ENCODE measurements around the gene SORCS2.

The SORCS2 gene

GRCh38 chr4:7457201-7458065 lies 265.1 kb downstream of the SORCS2 start:
- DNase-seq, result no peak
- Histone ChIP-seq H3K79me2 (ENCODE audit: insufficient read depth, low read length) (no peaks in the 10 kb centered on the region), H3K9me3 (ENCODE audit: insufficient read depth, low read length, severe bottlenecking) (no peaks in the 10 kb centered on the region), H3K36me3 (ENCODE audit: insufficient read depth, low read length) (no peaks in the 10 kb centered on the region), H3K27me3 (ENCODE audit: insufficient read depth, low read length, poor library complexity) (no peaks in the 10 kb centered on the region), H2AFZ (ENCODE audit: low read depth, low read length) (no peak overlapping the region), H3K4me3 (ENCODE audit: low read depth in 1 of 2, low read length in 2 of 2) (no peak overlapping the region), H3K4me2 (ENCODE audit: insufficient read depth, low read length) (no peak overlapping the region), H3K9ac (ENCODE audit: low read depth, low read length) (no peak overlapping the region), H3K4me1 (ENCODE audit: insufficient read depth, low read length) (no peaks in the 10 kb centered on the region), H4K20me1 (ENCODE audit: insufficient read depth, low read length) (no peaks in the 10 kb centered on the region; the same call in 1 of the 2 replicates), H3K27ac (ENCODE audit: low read length) (no peak overlapping the region)
- no peak for ATAC-seq (ENCODE audit: insufficient read depth, low read depth)
- TF ChIP-seq EZH2 (IDR thresholded peaks at IDR 0.05; ENCODE audit: borderline replicate concordance, low read depth, low read length, severe bottlenecking), result no peak

- TF ChIP-seq EZH2 (IDR thresholded peaks at IDR 0.05; ENCODE audit: borderline replicate concordance, low read depth, low read length, severe bottlenecking), result no peak
- no peak for TF ChIP-seq CTCF (IDR thresholded peaks at IDR 0.05; ENCODE audit: borderline replicate concordance, extremely low read depth, low read length, poor library complexity, severe bottlenecking)
- no peak overlapping the region for H2AFZ ChIP-seq (ENCODE audit: low read depth, low read length)
Observed at GRCh38 chr4:7458066-7458425, 265.7 kb downstream of the SORCS2 start.

GRCh38 chr4:7458477-7458876 lies 266.1 kb downstream of the SORCS2 start:
- no peaks in the 10 kb centered on the region for H3K36me3 ChIP-seq (ENCODE audit: insufficient read depth, low read length)
- no peak for ATAC-seq (ENCODE audit: insufficient read depth, low read depth)
- TF ChIP-seq CTCF (IDR thresholded peaks at IDR 0.05; ENCODE audit: borderline replicate concordance, extremely low read depth, low read length, poor library complexity, severe bottlenecking) (no peak), EZH2 (IDR thresholded peaks at IDR 0.05; ENCODE audit: borderline replicate concordance, low read depth, low read length, severe bottlenecking) (no peak)
- H3K4me1 ChIP-seq (ENCODE audit: insufficient read depth, low read length), result no peaks in the 10 kb centered on the region
- H4K20me1 ChIP-seq (ENCODE audit: insufficient read depth, low read length), result no peaks in the 10 kb centered on the region; the same call in 1 of the 2 replicates
- no peak overlapping the region for H3K9ac ChIP-seq (ENCODE audit: low read depth, low read length)
- H3K4me3 ChIP-seq (ENCODE audit: low read depth in 1 of 2, low read length in 2 of 2), result no peak overlapping the region
- no peaks in the 10 kb centered on the region for H3K27me3 ChIP-seq (ENCODE audit: insufficient read depth, low read length, poor library complexity)
- no peaks in the 10 kb centered on the region for H3K9me3 ChIP-seq (ENCODE audit: insufficient read depth, low read length, severe bottlenecking)
- H3K4me2 ChIP-seq (ENCODE audit: insufficient read depth, low read length), result no peak overlapping the region
- no peak overlapping the region for H3K27ac ChIP-seq (ENCODE audit: low read length)
- H3K79me2 ChIP-seq (ENCODE audit: insufficient read depth, low read length), result no peaks in the 10 kb centered on the region
- no peak overlapping the region for H2AFZ ChIP-seq (ENCODE audit: low read depth, low read length)
- DNase-seq, result no peak

More at GRCh38 chr4:7458066-7458425, 265.7 kb downstream of the SORCS2 start:
- Histone ChIP-seq H3K9me3 (ENCODE audit: insufficient read depth, low read length, severe bottlenecking) (no peaks in the 10 kb centered on the region), H3K36me3 (ENCODE audit: insufficient read depth, low read length) (no peaks in the 10 kb centered on the region), H3K4me3 (ENCODE audit: low read depth in 1 of 2, low read length in 2 of 2) (no peak overlapping the region), H3K27me3 (ENCODE audit: insufficient read depth, low read length, poor library complexity) (no peaks in the 10 kb centered on the region), H3K27ac (ENCODE audit: low read length) (no peak overlapping the region), H3K79me2 (ENCODE audit: insufficient read depth, low read length) (no peaks in the 10 kb centered on the region), H3K4me1 (ENCODE audit: insufficient read depth, low read length) (no peaks in the 10 kb centered on the region), H3K4me2 (ENCODE audit: insufficient read depth, low read length) (no peak overlapping the region), H3K9ac (ENCODE audit: low read depth, low read length) (no peak overlapping the region), H4K20me1 (ENCODE audit: insufficient read depth, low read length) (no peaks in the 10 kb centered on the region; the same call in 1 of the 2 replicates)
- ATAC-seq (ENCODE audit: insufficient read depth, low read depth) (no peak), DNase-seq (no peak)

GRCh38 chr4:7459471-7459870 lies 267.1 kb downstream of the SORCS2 start:
- no peak for DNase-seq
- H2AFZ ChIP-seq (ENCODE audit: low read depth, low read length), result no peak overlapping the region
- no peak overlapping the region for H3K4me2 ChIP-seq (ENCODE audit: insufficient read depth, low read length)
- ATAC-seq (ENCODE audit: insufficient read depth, low read depth), result no peak
- no peaks in the 10 kb centered on the region for H3K4me1 ChIP-seq (ENCODE audit: insufficient read depth, low read length)
- no peaks in the 10 kb centered on the region for H3K9me3 ChIP-seq (ENCODE audit: insufficient read depth, low read length, severe bottlenecking)
- no peak overlapping the region for H3K27ac ChIP-seq (ENCODE audit: low read length)
- TF ChIP-seq EZH2 (IDR thresholded peaks at IDR 0.05; ENCODE audit: borderline replicate concordance, low read depth, low read length, severe bottlenecking) (no peak), CTCF (IDR thresholded peaks at IDR 0.05; ENCODE audit: borderline replicate concordance, extremely low read depth, low read length, poor library complexity, severe bottlenecking) (no peak)
- no peaks in the 10 kb centered on the region; the same call in 1 of the 2 replicates for H4K20me1 ChIP-seq (ENCODE audit: insufficient read depth, low read length)
- H3K36me3 ChIP-seq (ENCODE audit: insufficient read depth, low read length), result no peaks in the 10 kb centered on the region
- H3K79me2 ChIP-seq (ENCODE audit: insufficient read depth, low read length), result no peaks in the 10 kb centered on the region
- H3K9ac ChIP-seq (ENCODE audit: low read depth, low read length), result no peak overlapping the region
- no peak overlapping the region for H3K4me3 ChIP-seq (ENCODE audit: low read depth in 1 of 2, low read length in 2 of 2)
- no peaks in the 10 kb centered on the region for H3K27me3 ChIP-seq (ENCODE audit: insufficient read depth, low read length, poor library complexity)
